SK-N-SH (cell line): ENCODE measurements around the gene CRIP1. TPM values are rescaled to one million over a fixed set of nuclear protein-coding genes. Genes with fewer than 3 reads are reported as not detected.

Experiments used
- CTCF ChIA-PET: fragments of 300-600, 350-600 bp; formaldehyde crosslinking; extraction: SDS; loops from one replicate; lab custom pipeline; 2021; lab: Yijun Ruan, JAX
- POLR2A ChIA-PET: fragments of 350-600 bp; sonication (Branson Sonifier 250); formaldehyde crosslinking; extraction: SDS; loops from one replicate; lab custom pipeline; 2020; ENCODE audit warnings: antibody characterized with exemption, inconsistent platforms; lab: Yijun Ruan, JAX
- DNase-seq: peaks from one replicate; pipeline ENCODE4 v3.0.0; 2012
- H2AFZ ChIP-seq: fragments of 200-600 bp; sonication (generic); 2 replicates; pipeline ENCODE4 v1.8.1; 2016; ENCODE audit warnings: antibody characterized with exemption, mild to moderate bottlenecking, low read depth
- H3F3A ChIP-seq: fragments of 200-600 bp; sonication (generic); replicated peaks from 2 replicates; pipeline ENCODE3; 2016; ENCODE audit warnings: antibody characterized with exemption, mild to moderate bottlenecking; ENCODE audit not compliant: insufficient read depth
- H3K27ac ChIP-seq, 2 experiments: fragments of 200-500 bp in 1 of 2; fragments of 200-600 bp in 1 of 2; sonication (Bioruptor generic) in 1 of 2; sonication (generic), shearing (Covaris generic) in 1 of 2; 2 replicates each; pipeline versions ENCODE4 v1.5.1 to v1.6.1; 2014 to 2016; ENCODE audit warnings: low read depth in 2 of 2, inconsistent platforms in 1 of 2, low read length in 1 of 2, mild to moderate bottlenecking in 1 of 2, mixed read lengths in 1 of 2
- H3K27me3 ChIP-seq: fragments of 200-600 bp; sonication (generic), shearing (Covaris generic); 2 replicates; pipeline ENCODE4 v1.6.1; 2016; ENCODE audit warnings: mixed run types; ENCODE audit not compliant: insufficient read depth
- H3K36me3 ChIP-seq, 2 experiments: fragments of 200-500 bp in 1 of 2; fragments of 200-600 bp in 1 of 2; sonication (Bioruptor generic) in 1 of 2; sonication (generic) in 1 of 2; replicated peaks in 1 of 2; 2 replicates each; pipeline versions ENCODE3 to v1.5.1; 2014 to 2016; ENCODE audit warnings: low read length in 1 of 2, mild to moderate bottlenecking in 1 of 2; ENCODE audit not compliant: insufficient read depth in 2 of 2, control insufficient read depth in 1 of 2
- H3K4me1 ChIP-seq, 2 experiments: fragments of 200-500 bp in 1 of 2; fragments of 200-600 bp in 1 of 2; sonication (Bioruptor generic) in 1 of 2; sonication (generic), shearing (Covaris generic) in 1 of 2; 2 replicates each; pipeline versions ENCODE4 v1.5.1 to v1.6.1; 2014 to 2016; ENCODE audit warnings: low read depth in 1 of 2, low read length in 1 of 2, mixed run types in 1 of 2; ENCODE audit not compliant: insufficient read depth in 2 of 2, control insufficient read depth in 1 of 2
- H3K4me2 ChIP-seq: fragments of 200-600 bp; sonication (generic), shearing (Covaris generic); 2 replicates; pipeline ENCODE4 v1.6.1; 2017; ENCODE audit warnings: mixed run types
- H3K4me3 ChIP-seq, 2 experiments: fragments of 200-500 bp in 1 of 2; fragments of 200-600 bp in 1 of 2; sonication (Bioruptor generic) in 1 of 2; sonication (generic), shearing (Covaris generic) in 1 of 2; 2 replicates each; pipeline versions ENCODE4 v1.5.1 to v1.8.1; 2014 to 2016; ENCODE audit warnings: low read depth in 2 of 2, inconsistent platforms in 1 of 2, low read length in 1 of 2, mild to moderate bottlenecking in 1 of 2, mixed read lengths in 1 of 2, moderate library complexity in 1 of 2
- H3K79me2 ChIP-seq: fragments of 200-600 bp; sonication (generic); 2 replicates; pipeline ENCODE4 v1.8.1; 2017; ENCODE audit warnings: mild to moderate bottlenecking; ENCODE audit not compliant: insufficient read depth
- H3K9ac ChIP-seq: fragments of 200-600 bp; sonication (generic); 2 replicates; pipeline ENCODE4 v1.6.1; 2017; ENCODE audit warnings: mixed run types
- H3K9me2 ChIP-seq: fragments of 200-600 bp; sonication (generic); 2 replicates; pipeline ENCODE4 v1.6.1; 2017; ENCODE audit warnings: mixed run types
- H3K9me3 ChIP-seq: fragments of 200-600 bp; sonication (generic); 2 replicates; pipeline ENCODE4 v1.6.1; 2017; ENCODE audit warnings: mixed run types, mild to moderate bottlenecking, moderate library complexity
- H4K20me1 ChIP-seq: fragments of 200-600 bp; sonication (generic); 2 replicates; pipeline ENCODE4 v1.6.1; 2017; ENCODE audit warnings: mild to moderate bottlenecking, mixed run types; ENCODE audit not compliant: insufficient read depth
- CTCF ChIP-seq: fragments of 200-600 bp; sonication (generic); IDR thresholded peaks from 2 replicates; pipeline ENCODE4 v1.6.1; 2017; ENCODE audit warnings: antibody characterized with exemption, mild to moderate bottlenecking, moderate library complexity
- ELF1 ChIP-seq: IDR thresholded peaks from 2 replicates; pipeline ENCODE4 v1.4.0; 2012
- EZH2phosphoT487 ChIP-seq: fragments of 200-600 bp; sonication (generic); IDR thresholded peaks from 2 replicates; pipeline ENCODE4 v1.6.1; 2017; ENCODE audit warnings: low read depth, mixed run types, mild to moderate bottlenecking, antibody characterized with exemption, moderate library complexity, borderline replicate concordance
- FOSL2 ChIP-seq: IDR thresholded peaks from 2 replicates; pipeline ENCODE4 v1.4.0; 2012; ENCODE audit warnings: low read depth, mild to moderate bottlenecking, moderate library complexity, borderline replicate concordance
- FOXJ3 ChIP-seq: sonication (generic); formaldehyde crosslinking; IDR thresholded peaks from 2 replicates; pipeline ENCODE4 v1.5.1; 2020; ENCODE audit warnings: mild to moderate bottlenecking, missing genetic modification reagents
- GABPA ChIP-seq: IDR thresholded peaks from 2 replicates; pipeline ENCODE4 v1.4.0; 2012; ENCODE audit warnings: low read depth, mild to moderate bottlenecking
- GATA2 ChIP-seq: sonication (generic); formaldehyde crosslinking; IDR thresholded peaks from 2 replicates; pipeline ENCODE4 v1.5.0; 2020; ENCODE audit warnings: mild to moderate bottlenecking, missing genetic modification reagents
- JUND ChIP-seq: IDR thresholded peaks from 2 replicates; pipeline ENCODE4 v1.4.0; 2012
- MAX ChIP-seq: IDR thresholded peaks from 2 replicates; pipeline ENCODE4 v1.4.0; 2012; ENCODE audit warnings: low read depth
- MXI1 ChIP-seq: IDR thresholded peaks from 2 replicates; pipeline ENCODE4 v1.6.1; 2012; ENCODE audit warnings: mild to moderate bottlenecking, low read depth, low read length, improper control_type of control experiment
- NFIC ChIP-seq: IDR thresholded peaks from 2 replicates; pipeline ENCODE4 v1.4.0; 2012; ENCODE audit warnings: borderline replicate concordance
- NRF1 ChIP-seq: IDR thresholded peaks from 2 replicates; pipeline ENCODE4 v1.6.1; 2012; ENCODE audit warnings: low read depth, mild to moderate bottlenecking, low read length
- PBX3 ChIP-seq: IDR thresholded peaks from 2 replicates; pipeline ENCODE4; 2012
- RAD21 ChIP-seq: IDR thresholded peaks from 2 replicates; pipeline ENCODE4 v1.6.1; 2012; ENCODE audit warnings: mild to moderate bottlenecking, low read length
- RCOR1 ChIP-seq: fragments of 150-350 bp; IDR thresholded peaks from 2 replicates; pipeline ENCODE4 v1.6.1; 2017; ENCODE audit warnings: antibody characterized with exemption, low read length
- RFX5 ChIP-seq: IDR thresholded peaks from 2 replicates; pipeline ENCODE4 v1.6.1; 2012; ENCODE audit warnings: mild to moderate bottlenecking, improper control_type of control experiment, low read length
- RXRA ChIP-seq: IDR thresholded peaks from 2 replicates; pipeline ENCODE4 v1.4.0; 2012; ENCODE audit warnings: low read depth, mild to moderate bottlenecking, borderline replicate concordance
- SIN3A ChIP-seq: IDR thresholded peaks from 2 replicates; pipeline ENCODE4 v1.6.1; 2012; ENCODE audit warnings: low read depth, mild to moderate bottlenecking, low read length, moderate library complexity, borderline replicate concordance
- SMC3 ChIP-seq: IDR thresholded peaks from 2 replicates; pipeline ENCODE4 v1.6.1; 2012; ENCODE audit warnings: low read depth, low read length, improper control_type of control experiment
- YY1 ChIP-seq: IDR thresholded peaks from 2 replicates; pipeline ENCODE4 v1.4.0; 2012; ENCODE audit warnings: low read depth, mild to moderate bottlenecking
- WGBS: methylation state at CpG from one replicate; pipeline ENCODE4 v1.1.6; 2017; ENCODE audit warnings: low lambda C conversion rate; 5-methylcytosine and 5-hydroxymethylcytosine counted together
- polyA plus RNA-seq, 3 experiments: library from polyadenylated mRNA; depleted of rRNA; stranded (reverse); fragments of >200 nt; gene quantifications; 2 replicates each; pipeline ENCODE4 v1.2.3, GENCODE V29; 2012

Gene CRIP1
- polyA plus RNA-seq, 1 of the 3 experiments (the other 2 are of a cell fraction) = 0.72 TPM

GRCh38 chr14:105471297-105471821, 15.3 kb upstream of the CRIP1 start:
- Histone ChIP-seq H3K4me2 (no peak overlapping the region), H3K79me2 (peaks cover 16% of the 10 kb centered on the region), H3K4me1 (peaks cover 8 to 69% of the 10 kb centered on the region in 2 experiments; a peak in 3 of 4 replicates), H3K9me3 (no peaks in the 10 kb centered on the region), H3K9me2 (no peaks in the 10 kb centered on the region), H2AFZ (no peak overlapping the region), H3K9ac (no peak overlapping the region), H3F3A (peaks cover 9% of the 10 kb centered on the region), H3K27ac (peak overlapping the region in 1 of 2 experiments; percentile 99; a peak in 2 of 4 replicates), H3K4me3 (no peak overlapping the region), H3K27me3 (no peaks in the 10 kb centered on the region), H3K36me3 (peaks cover 0 to 34% of the 10 kb centered on the region in 2 experiments), H4K20me1 (no peaks in the 10 kb centered on the region)
- CTCF ChIA-PET = interaction anchor here (0.9 to 8.1 kb wide), 16 partner anchors 9 to 106 kb away, joined by 3 to 137 read pairs (median 6); partner anchors contain the start of genes CRIP1 and TEDC1
- peak; percentile 83 for DNase-seq
- POLR2A ChIA-PET = interaction anchor here (1.0 to 3.2 kb wide), 7 partner anchors 9 to 49 kb away, joined by 3 to 16 read pairs (median 4); no protein-coding TSS in a partner anchor
- 83% methylated on average over 1 of the region's 19 CpGs for WGBS
- TF ChIP-seq SMC3 (peak; percentile 14; the same call in 1 of the 2 replicates), SIN3A (no peak), ELF1 (no peak), CTCF (peak; percentile 27; the same call in 1 of the 2 replicates)

- peaks cover 14 to 73% of the 10 kb centered on the region in 2 experiments; a peak in 3 of 4 replicates for H3K4me1 ChIP-seq
- H3K27ac ChIP-seq = peak overlapping the region in 1 of 2 experiments; percentile 99; a peak in 2 of 4 replicates
- no peak overlapping the region for H3K4me3 ChIP-seq
- no peaks in the 10 kb centered on the region for H3K9me2 ChIP-seq
- H4K20me1 ChIP-seq = peaks cover 2% of the 10 kb centered on the region; the same call in 1 of the 2 replicates
- no peak for DNase-seq
- no peaks in the 10 kb centered on the region for H3K27me3 ChIP-seq
- no peaks in the 10 kb centered on the region for H3K9me3 ChIP-seq
- no peak overlapping the region for H3K4me2 ChIP-seq
- H3K36me3 ChIP-seq = peaks cover 0 to 29% of the 10 kb centered on the region in 2 experiments
- peaks cover 22% of the 10 kb centered on the region for H3K79me2 ChIP-seq
- ChIA-PET POLR2A (interaction anchor here (0.7 to 3.2 kb wide), 8 partner anchors 9 to 49 kb away, joined by 3 to 16 read pairs (median 4); no protein-coding TSS in a partner anchor), CTCF (interaction anchor here (0.9 to 8.1 kb wide), 19 partner anchors 9 to 107 kb away, joined by 3 to 137 read pairs (median 6); partner anchors contain the start of genes CRIP1 and TEDC1)
- H3K9ac ChIP-seq = no peak overlapping the region
- WGBS = 70% methylated on average over 2 of the region's 8 CpGs
- no peak overlapping the region for H2AFZ ChIP-seq
- H3F3A ChIP-seq = peaks cover 9% of the 10 kb centered on the region
- TF ChIP-seq FOXJ3 (CRISPR knock-in tag) (no peak), RXRA (no peak), MAX (no peak), YY1 (no peak), RCOR1 (no peak), NRF1 (no peak), CTCF (no peak), ELF1 (no peak), RFX5 (no peak), FOSL2 (no peak), GATA2 (CRISPR knock-in tag) (no peak; the same call in 1 of the 2 replicates), NFIC (no peak), JUND (no peak), EZH2phosphoT487 (no peak), PBX3 (no peak), SMC3 (no peak), MXI1 (no peak), GABPA (no peak), RAD21 (no peak)
These were observed 14.7 kb upstream of the CRIP1 start for GRCh38 chr14:105471823-105472485.
